Islet of Langerhans (tissue), 1 donor: Measurements from ENCODE around the gene METTL23.

Experiments
- FAIRE-seq: peaks from one replicate; lab custom pipeline; 2011; peaks lifted over from hg19 to GRCh38; lab: Jason Lieb, UNC

The METTL23 gene, protein sequence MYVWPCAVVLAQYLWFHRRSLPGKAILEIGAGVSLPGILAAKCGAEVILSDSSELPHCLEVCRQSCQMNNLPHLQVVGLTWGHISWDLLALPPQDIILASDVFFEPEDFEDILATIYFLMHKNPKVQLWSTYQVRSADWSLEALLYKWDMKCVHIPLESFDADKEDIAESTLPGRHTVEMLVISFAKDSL

DNA sequence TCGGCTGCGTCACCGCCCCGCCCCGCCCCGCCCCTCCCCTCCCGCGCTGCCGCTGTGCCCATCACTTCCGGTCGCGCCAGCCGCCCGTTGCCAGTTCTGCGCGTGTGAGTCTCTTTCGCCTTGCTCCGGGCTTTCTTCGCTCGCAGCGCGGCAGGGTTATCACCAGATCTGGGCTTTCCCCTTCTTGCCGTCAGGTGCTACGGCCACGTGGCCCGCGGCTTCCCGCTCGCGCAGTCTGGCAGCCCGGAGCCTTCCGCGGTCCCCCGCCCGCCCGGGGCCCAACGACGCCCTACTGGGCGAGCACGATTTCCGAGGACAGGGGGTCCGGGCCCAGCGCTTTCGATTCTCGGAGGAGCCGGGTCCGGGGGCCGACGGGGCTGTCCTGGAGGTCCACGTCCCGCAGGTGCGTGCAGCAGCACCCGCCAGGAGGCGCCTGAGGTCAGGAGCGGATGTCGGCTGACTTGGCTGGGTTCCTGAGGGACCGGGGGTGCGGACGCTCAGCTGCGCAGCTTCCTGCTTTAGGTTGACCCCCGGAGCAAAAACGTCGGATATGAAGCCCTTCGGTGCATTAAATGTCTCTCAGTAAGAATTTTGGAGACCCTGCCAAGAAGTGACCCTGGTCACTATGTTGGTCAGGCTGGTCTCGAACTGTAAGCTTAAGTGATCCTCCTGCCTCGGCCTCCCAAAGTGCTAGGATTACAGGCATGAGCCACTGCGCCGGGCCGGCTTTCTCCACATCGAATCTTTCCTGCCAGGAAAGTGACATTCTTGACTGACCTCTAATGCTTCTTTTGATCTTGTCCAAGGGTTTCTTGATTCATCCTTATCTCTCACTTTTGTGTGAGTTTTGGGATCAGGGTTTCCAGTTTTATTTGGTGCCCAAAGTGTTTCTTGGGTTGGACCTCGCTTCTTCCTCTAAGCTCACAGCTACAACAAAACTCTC, at the start of gene METTL23:
Gene METTL23 (plus strand): TSS at position 64 of the 943 bp plus-strand sequence. CDS start 2,872 bp downstream, outside the sequence.
- no peak for FAIRE-seq

DNA sequence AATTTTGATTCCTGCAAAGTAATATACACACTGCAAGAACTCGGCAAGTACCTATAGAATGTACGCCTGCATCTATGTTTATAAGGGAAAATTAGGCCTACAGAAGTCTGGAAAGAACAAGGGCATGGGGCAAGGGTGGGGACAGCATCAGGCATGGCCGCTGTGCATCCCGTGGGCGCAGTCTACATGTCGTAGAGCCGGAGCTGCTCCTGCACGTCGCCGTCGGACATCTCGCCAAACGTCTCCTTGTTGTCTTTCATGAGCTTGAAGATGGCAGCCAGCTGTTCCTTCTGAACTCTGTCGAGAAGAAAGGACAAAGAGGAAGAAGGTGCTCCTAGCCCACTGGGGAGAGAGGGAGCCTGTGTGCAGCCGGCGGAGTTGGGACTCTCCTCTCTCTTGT, 49.2 kb upstream of the METTL23 start:
- FAIRE-seq, result no peak

DNA sequence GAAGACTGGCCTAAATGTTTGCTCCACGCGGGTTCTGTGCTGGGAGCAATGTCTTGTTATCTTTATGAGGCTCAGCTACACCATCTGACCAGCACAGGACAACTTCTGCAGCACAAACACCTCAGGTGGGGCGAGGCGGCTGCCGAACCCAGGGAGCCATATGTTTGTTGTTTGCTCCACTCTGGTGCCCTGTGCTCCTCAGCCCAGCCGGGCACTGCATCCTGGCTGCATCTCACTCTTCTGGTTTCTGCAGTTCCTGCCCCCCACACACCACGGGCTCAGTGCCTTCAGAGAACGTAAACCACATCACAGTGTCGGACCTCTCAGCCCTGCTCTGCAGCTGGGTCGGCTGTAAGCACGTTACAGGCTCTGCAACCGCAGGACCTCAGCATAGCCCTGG, 48.3 kb upstream of the METTL23 start:
- no peak for FAIRE-seq

DNA sequence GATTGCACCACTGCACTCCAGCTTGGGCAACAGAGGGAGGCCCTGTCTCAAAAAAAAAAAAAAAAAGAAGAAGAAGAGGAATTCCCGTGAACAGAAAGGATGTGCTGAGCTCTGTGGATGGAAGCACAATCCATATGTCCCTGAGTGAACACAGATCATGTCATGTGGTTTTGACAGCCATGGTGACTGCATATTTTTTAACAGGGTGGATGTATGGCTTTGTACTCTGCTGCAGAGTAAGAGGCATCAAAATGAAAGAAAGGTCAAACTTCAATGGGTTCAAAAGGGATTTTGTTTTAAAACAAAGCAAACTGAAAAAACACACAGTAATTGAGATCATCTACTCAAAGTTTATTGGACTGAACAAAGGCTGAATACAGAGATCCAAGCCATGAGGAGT, 47.4 kb upstream of the METTL23 start:
- no peak for FAIRE-seq

DNA sequence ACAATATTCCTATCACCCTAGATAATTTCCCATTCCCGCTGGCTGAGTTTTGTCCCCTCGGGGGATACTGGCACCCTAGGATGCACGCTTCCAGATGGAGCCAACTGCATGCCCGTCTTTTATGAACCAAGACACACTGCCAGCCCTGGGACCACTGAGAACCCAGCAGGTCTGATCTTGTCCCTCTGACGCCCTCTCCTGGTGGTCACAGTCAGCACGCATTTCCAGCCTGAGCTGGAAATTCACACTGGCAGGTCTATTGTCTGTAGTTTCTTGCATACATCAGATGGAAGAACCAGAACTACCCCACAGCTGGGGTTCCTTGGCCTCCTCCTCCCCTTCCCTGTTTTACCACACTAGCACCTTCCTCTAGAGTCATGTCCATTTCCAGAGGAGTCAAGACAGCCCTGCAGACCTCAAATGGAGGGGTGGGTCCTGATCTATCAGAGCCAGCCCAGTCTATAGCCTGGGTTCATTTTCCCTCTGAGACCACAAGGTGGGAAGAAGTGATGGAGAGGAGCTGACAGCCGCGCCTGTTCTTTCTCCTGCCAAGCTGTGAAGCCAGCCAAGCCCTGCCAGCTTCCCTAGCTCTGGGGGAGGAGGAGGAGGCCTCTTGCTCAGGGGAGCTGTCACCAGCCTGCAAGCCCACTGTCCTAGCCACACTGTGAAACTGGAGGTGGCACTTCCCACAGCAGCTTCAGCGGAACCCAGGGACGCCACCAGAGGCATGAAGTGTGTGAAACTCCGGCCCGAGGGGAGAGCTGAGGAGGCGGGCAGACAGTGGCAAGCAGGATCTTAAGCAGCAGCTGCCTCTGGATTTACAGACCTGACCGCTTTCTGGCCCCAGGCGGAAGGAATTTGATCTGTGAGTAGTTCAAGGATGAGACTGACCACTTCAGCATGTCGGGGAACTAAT, 45.2 kb upstream of the METTL23 start:
- FAIRE-seq, result no peak

DNA sequence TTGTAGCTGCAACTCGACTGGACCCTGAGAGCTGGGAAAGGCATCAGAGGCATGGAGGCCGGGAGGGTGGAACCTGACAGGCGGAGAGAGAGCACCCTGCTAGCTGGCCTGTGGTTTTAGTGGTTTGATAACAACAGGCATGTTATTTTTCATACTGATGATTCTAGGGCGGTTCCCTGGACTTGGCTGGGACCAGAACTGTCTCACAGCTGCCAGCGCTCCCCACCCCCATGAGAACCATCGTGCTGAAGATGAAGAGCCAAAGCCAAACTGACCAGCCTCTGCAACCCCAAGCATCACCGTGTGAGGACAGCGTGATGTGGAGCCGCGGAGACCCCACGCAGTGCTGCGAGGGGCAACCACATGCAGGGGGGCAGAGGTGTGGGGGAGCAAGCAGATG, 44.3 kb upstream of the METTL23 start:
- no peak for FAIRE-seq

DNA sequence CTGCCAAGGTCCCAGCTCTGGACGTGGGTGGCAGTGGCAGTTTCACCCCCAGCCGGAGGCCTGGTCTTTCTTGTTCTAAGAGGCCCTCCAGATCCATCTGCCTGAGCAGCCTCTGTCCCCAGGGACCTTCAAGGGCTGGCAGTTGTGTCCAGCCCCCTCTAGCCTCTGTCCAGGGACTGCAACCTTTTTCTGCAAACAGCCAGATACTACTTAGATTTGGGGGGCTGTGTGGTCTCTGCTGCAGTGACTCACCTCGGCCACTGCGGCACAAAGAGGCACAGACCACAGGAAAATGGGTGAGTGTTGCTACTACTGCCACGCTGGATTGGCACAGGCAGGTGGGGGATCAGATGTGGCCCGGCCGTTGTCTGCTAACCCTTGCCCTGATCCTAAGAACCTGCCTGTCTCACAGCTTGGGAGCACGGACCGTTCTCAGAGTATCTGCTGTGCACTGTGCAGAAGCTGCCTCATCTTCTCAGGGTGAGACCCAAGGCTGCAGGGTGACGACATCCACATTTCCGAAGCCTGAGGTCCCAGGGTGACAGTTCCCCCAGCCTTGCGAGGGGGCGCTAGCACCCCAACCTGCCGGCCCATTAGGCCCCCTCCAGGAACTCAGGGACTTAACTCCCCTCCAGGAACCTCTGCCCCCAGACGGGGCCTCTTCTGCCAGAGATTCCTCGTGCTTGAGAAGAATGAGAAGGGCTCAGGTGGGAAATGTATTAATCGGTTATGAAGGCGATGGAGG, 43.5 kb upstream of the METTL23 start:
- no peak for FAIRE-seq

DNA sequence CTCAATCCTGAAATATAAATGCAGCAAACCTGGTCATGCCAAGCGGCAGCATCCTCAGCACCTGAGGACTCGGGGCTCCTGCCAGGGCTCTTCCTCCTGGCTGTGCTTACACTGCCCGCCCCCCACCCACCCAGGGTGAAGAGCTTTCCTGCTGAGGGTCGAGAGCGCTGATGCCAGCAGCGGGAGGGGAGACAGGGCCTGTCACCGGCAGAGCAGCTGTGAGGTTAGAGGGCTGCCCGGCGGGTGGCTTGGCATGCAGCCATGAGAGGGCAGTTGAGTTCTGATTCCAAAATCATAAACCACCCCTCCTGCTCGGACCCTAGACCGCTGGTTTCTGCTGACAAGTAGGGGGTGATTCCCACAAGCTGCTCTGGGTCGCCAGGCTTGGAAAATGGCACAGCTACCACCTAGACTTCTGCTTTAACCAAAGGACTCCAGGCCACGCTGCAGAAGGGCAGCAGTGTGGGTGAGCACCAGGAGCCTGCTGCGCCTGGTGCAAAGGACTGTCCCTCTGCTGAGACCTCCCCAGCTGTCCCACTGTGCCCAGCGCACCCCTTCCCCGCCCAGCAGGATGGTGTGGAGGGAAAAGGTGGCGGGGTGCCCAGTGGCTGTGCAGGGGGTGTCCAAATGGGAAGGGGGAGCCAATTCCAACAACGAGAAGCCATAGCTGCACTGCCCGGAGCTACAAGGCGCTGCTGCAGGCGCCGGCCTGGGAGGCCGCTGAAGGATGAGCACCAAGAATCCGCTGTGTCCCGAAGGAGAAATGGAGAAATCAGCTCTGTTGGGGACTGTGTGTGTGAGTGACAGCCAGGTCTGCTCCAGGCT, 42.5 kb upstream of the METTL23 start:
- no peak for FAIRE-seq

DNA sequence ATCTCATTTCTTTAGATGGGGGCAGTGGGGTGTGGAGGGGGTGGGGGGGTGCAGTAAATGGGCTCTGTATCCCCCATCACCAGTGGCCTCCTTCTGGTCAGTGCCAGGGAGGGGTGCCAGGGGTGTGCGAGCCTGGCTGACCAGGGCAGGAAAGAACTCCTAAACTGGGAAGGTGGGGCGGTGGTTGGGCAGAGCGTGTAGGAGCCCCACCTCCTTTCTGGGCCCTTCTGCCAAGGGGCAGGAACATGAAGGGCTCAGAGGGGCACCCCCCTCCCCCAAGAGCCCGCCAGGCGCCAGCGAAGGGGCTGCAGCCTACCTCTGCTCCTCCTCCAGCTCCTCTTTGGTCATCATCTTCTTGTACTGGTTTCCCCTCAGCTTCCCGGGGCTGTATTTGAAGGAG, 41.9 kb upstream of the METTL23 start:
- no peak for FAIRE-seq

DNA sequence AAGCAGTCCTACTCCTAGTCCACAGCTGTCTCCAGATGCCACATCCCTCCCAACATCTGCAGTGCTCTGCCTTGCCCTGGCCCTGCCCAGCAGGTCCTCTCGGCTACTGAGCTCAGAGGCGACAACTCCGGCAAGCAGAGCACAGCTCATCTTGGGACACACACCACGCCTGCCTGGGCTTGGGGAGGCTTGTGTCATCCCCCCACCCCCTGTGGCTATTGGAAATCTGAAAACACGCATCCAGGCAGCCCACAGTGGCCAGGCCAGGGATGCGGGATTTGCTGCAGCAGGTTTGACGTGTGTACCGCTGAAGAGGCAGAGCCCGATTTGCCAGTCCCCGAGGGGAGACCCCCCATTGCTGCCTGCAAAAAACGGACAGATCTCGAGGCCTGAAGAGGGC, 41.3 kb upstream of the METTL23 start:
- FAIRE-seq, result no peak

DNA sequence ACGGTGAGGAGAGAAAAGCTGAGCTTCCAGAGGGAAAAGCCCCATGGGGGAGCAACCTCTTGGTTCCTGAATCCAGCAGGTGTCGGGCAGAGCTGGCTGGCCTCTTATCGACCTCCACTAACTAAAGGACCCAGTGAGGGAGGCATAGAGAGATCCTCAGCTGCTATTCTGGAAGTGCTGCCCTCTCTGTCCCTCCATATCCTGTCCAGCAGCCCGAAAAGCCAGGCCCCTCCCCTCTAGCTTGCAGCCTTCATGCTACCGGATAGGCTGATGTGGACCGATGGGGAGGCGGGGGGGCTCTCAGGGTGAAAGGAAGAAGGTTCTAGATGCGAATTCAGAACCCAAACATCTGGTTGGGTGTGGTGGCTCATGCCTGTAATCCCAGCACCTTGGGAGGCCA, 40.8 kb upstream of the METTL23 start:
- no peak for FAIRE-seq

DNA sequence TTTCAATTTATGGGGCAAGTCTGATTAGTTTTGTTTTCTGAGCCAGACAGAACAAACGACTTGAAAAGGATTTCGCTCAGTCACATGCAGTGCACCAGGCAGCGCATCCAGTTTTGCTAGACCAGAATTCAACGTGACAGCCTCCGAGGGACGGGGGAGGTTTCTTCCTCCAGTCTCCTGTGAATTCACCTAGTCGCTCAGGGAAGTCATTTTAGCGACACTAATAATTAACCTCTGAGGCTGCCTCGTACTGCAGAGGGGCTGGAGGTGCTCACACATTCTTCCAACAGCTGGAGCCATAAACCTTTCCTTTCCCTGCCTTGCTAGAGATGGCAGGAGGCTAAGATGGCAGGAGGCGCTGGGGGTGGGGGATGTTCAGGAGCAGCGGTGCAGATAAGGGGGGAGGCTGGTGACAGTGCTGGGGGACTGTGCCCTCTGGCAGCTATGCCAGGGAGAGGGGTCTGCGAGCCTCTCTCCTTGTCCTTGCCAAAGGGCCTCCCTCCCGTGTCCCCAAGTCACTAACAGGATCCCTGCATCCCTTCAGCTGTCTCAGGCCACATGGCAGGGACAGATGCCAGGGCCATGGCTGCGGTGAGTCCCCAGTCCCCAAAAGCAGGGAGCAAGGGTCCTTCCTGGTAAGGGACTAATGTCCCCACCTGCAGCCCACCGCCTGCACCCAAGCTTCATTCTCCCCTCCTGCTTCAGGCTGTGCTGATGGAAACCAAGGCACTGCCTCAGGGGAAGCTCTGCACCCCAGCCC, 39.9 kb upstream of the METTL23 start:
- FAIRE-seq, result no peak

DNA sequence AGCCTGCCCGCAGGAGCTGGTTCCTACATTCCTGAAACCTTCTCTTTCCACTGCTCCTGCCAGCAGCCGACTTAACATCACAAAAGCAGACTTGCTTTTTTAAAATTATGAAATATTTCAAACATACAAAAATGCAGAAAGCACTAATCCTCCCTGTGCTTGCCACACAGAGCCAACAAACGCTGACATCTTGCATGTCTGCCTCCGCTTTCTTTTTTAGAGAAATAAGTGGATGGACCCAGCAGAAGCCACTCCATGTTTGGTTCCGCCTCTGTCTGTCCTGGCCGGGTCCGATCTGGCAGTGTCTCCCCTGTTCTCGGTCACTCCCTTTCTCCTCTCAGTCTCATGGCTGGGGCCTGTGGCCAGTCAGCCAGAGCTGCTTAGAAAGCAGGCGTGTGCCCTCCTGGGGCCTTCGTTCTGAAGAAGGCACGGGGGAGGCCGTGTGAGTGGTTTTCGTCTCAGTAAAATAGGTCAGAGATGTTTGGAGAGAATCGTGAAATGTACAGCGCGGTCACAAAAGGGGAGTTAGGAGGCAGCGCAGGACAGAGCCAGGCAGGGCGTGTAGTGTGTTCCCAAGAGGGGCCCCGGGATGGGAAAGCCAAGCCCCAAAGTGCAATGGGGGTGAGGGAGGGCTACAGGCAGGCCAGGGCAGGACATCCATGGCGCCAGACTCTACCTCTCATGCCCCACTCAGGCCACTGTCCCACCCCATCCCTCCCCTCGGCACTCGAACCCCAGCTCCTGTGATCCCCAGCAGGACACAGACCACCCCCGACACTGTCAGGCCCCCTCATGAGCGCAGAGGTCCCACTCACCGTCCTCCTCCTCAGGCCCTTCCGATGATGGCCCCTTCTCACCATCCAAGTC, 39.1 kb upstream of the METTL23 start:
- FAIRE-seq, result no peak

DNA sequence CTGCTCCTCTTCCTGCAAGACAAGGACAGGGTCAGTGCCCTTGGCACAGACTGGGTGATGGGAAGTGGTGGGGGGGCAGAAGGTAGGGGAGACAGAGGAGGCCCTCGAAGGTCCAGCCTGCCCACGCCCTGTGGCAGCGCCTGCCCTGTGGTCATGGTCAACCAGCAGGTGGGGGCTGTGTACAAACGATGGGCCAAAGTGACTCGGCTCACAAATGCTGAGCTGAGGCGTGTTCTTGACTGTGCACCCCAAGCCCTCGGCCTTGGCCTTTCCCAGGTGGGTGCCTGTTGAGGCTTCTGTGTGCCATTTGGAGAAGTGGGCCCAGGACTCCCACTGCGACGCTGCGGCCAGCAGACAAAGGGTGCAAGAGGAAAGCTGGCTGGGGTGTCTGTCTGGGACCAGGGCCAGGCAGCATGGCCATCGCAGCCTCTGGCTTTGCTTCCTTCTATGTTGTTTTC, 38.4 kb upstream of the METTL23 start:
- no peak for FAIRE-seq

DNA sequence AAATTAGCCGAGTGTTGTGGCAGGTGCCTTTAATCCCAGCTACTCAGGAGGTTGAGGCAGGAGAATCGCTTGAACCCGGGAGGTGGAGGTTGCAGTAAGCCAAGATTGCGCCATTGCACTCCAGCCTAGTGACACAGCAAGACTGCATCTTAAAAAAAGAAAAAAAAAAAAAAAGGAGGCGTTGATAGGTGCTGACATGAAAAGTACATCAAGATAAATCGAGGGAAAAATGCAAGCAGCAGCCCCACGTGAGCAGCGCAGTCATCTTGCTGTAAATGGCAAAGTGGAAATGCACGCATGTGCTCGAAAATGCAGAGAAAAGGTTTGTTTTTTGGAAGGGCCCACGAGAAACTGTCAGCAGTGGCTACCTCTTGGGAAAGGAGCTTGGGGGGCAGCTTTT, 36.8 kb upstream of the METTL23 start:
- FAIRE-seq, result no peak

DNA sequence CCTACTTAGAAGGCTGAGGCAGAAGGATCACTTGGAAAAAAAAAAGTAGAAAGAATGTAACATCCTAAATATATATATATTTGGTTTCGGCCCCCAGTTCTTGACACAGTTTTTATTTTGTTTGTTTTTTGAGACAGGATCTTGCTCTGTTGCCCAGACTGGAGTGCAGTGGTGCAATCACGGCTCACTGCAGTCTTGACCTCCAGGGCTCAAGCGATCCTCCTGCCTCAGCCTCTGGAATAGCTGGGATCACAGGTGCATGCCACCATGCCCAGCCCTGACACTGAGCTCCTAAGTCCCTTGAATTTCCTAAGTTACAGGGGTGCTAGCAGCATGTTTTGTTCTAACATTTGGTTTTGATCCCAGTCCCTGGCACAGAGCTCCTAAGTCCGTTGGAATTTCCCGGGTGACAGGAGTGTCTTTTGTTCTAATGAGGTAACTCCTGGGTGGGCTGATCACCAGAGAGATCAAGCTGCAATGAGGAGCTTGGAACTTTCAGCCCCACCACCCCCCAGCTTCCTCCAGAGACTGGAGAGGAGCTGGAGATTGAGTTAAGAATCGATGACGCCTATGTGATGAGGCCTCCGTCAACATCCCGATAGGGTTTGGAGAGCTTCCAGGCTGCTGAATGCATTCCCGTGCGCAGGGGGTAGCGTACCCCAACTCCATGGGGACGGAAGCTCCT, 35.9 kb upstream of the METTL23 start:
- FAIRE-seq, result no peak

DNA sequence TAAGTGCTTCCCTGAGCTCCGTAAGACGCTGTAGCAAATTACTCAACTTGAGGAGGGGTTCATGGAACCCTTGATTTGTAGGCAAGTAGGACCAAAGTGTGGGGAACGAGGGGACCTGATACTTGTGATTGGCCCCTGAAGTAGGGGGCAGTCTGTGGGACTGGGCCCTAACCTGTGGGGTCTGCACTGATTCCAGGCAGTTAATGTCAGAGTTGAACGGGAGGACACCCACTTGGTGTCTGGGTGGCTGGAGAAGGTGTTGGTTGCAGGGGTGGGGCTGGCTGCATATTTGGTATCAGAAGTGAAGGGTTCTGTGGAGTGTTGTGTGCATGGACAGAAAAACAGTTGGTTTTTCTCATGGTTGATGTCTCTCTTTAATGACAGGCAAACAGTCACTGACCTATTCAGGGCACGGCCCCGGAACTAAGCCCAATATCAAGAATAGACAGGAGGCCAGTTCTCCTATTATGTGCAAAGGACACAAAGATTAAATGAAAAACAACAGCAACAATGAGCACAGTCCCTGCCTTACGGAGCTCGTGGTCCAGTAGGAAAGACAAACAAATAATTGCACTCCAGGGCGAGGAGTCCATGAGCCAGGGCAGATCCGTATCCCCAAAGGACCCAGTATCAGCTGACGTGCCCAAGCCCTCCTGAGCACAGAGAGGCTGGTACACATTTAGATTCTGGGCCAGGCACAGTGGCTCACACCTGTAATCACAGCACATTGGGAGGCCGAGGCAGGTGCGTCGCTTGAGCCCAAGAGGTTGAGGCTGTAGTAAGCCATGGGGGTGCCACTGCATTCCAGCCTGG, 35.1 kb upstream of the METTL23 start:
- no peak for FAIRE-seq
